Ascending aorta (tissue), 2 donors: ENCODE results near the gene STAMBPL1. TPM values are rescaled to one million over a fixed set of nuclear protein-coding genes. Genes with fewer than 3 reads are reported as not detected.

Experiments
- DNase-seq, 2 donors: peaks; one replicate each; pipeline ENCODE4 v3.0.0-alpha.2; 2019; ENCODE audit warnings: low spot score in 2 of 2
- H3K27ac ChIP-seq, 2 donors: fragments of 200-600 bp; sonication (generic); one replicate each; pipeline ENCODE4 v1.5.1; 2016 to 2017; ENCODE audit warnings: mild to moderate bottlenecking in 1 of 2
- H3K27me3 ChIP-seq: fragments of 200-600 bp; sonication (generic); one replicate; pipeline ENCODE4 v1.5.1; 2017
- H3K36me3 ChIP-seq, 2 donors: fragments of 200-600 bp; sonication (generic); one replicate each; pipeline ENCODE4 v1.5.1; 2016
- H3K4me1 ChIP-seq, 2 donors: fragments of 200-600 bp; sonication (generic); one replicate each; pipeline ENCODE4 v1.5.1; 2016 to 2017; ENCODE audit warnings: mild to moderate bottlenecking in 1 of 2
- H3K4me3 ChIP-seq, 2 donors: fragments of 200-600 bp; sonication (generic); one replicate each; pipeline ENCODE4 v1.5.1; 2016 to 2017; ENCODE audit warnings: mild to moderate bottlenecking in 1 of 2
- H3K9me3 ChIP-seq, 2 donors: fragments of 200-600 bp; sonication (generic); one replicate each; pipeline ENCODE4 v1.5.1; 2016
- intact Hi-C: fragments of 100-400 bp; cut with DNase I; formaldehyde crosslinking; loops from one replicate; pipeline ENCODE4 v1.15.1; 2023
- total RNA-seq: library from RNA; depleted of rRNA; stranded (reverse); fragments of >200 nt; gene quantifications from one replicate; pipeline ENCODE4 v1.1.0, GENCODE V29; 2016
- TF ChIP-seq, protein P1 (sequence below), 3 experiments: fragments of 200-600 bp in 2 of 3; fragments of 450-650 bp in 1 of 3; sonication (generic) in 2 of 3; IDR thresholded peaks; one replicate each; pipeline ENCODE4 v1.5.1; 2016 to 2019; ENCODE audit warnings: antibody characterized with exemption in 3 of 3, mild to moderate bottlenecking in 1 of 3, moderate library complexity in 1 of 3

The STAMBPL1 gene
- total RNA-seq, 1 donor from 2014 or later = 37.0 TPM

- H3K27ac ChIP-seq = peak overlapping the region; percentile 75 to 89
- intact Hi-C loops = loop anchor here (1.0 kb wide), 1 partner anchor 13 kb away; no protein-coding TSS in a partner anchor
- H3K27me3 ChIP-seq = no peaks in the 10 kb centered on the region
- H3K9me3 ChIP-seq = no peaks in the 10 kb centered on the region
- peaks cover 0 to 19% of the 10 kb centered on the region in 2 donors for H3K4me1 ChIP-seq
- H3K4me3 ChIP-seq = peak overlapping the region in 1 of 2 donors; percentile 84
- DNase-seq = no peak
- H3K36me3 ChIP-seq = peaks cover 8 to 27% of the 10 kb centered on the region in 2 donors
- TF ChIP-seq, protein P1, sequence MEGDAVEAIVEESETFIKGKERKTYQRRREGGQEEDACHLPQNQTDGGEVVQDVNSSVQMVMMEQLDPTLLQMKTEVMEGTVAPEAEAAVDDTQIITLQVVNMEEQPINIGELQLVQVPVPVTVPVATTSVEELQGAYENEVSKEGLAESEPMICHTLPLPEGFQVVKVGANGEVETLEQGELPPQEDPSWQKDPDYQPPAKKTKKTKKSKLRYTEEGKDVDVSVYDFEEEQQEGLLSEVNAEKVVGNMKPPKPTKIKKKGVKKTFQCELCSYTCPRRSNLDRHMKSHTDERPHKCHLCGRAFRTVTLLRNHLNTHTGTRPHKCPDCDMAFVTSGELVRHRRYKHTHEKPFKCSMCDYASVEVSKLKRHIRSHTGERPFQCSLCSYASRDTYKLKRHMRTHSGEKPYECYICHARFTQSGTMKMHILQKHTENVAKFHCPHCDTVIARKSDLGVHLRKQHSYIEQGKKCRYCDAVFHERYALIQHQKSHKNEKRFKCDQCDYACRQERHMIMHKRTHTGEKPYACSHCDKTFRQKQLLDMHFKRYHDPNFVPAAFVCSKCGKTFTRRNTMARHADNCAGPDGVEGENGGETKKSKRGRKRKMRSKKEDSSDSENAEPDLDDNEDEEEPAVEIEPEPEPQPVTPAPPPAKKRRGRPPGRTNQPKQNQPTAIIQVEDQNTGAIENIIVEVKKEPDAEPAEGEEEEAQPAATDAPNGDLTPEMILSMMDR (IDR thresholded peaks at IDR 0.05) = no peak
Measured at GRCh38 chr10:88953662-88954061, 73.6 kb downstream of the STAMBPL1 start.

DNA sequence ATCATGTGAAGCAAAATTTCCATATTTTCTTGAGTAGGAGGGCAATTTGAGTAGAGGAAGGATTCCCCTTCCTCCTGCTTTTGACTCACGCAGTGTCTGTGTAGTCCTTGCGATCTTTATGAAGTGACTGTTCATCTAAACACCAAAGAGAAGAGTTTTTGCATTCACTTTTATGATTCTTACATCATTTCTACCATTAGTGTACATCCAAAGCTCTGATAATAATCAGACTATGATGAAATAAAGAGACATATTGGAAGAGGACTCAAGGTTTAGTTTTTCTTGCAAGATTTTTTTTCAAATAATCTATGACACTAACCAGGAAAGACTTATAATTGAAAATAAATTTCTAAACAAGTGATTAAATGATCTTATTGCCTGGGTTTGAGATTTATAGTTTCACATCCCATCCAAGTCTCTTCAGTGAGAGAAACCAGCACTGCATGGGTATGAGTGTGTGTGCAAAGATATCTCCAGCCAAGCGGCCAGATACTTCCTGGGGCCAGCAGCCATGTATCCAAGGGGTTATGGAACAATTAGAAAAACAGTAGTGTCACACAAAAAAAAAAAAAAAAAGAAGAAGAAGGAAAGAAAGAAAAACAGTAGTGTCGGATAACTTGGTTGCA lies 74.5 kb downstream of the STAMBPL1 start:
- Histone ChIP-seq H3K4me3 (peak overlapping the region in 1 of 2 donors; percentile 84), H3K4me1 (peaks cover 0 to 19% of the 10 kb centered on the region in 2 donors), H3K27ac (peak overlapping the region; percentile 75 to 89), H3K27me3 (no peaks in the 10 kb centered on the region), H3K9me3 (no peaks in the 10 kb centered on the region), H3K36me3 (peaks cover 0 to 18% of the 10 kb centered on the region in 2 donors)
- TF ChIP-seq, protein P1 (IDR thresholded peaks at IDR 0.05) = no peak
- DNase-seq = no peak
- intact Hi-C loops = no loop called here

DNA sequence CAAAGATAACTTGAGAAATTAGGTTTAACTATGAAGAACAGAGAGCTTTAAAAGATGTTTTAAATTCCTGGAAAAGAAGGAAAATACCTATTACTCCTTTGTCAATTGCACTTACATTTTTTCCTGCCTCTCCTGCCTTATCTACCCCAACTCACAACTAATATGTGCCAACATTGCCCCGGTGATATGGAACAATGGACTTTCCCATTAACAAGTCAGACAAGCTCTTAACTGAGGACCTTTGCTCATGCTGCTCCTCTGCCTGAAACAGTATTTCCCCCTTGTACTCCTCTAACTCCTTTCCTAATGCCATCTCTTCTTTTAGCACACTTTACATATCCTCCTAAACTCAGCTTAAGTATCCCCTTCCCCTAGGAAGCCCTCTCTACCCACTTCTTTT lies 77.3 kb downstream of the STAMBPL1 start:
- intact Hi-C loops = no loop called here
- TF ChIP-seq, protein P1 (IDR thresholded peaks at IDR 0.05) = no peak
- H3K4me3 ChIP-seq = no peak overlapping the region
- H3K9me3 ChIP-seq = no peaks in the 10 kb centered on the region
- H3K4me1 ChIP-seq = peaks cover 0 to 21% of the 10 kb centered on the region in 2 donors
- H3K27ac ChIP-seq = no peak overlapping the region
- no peaks in the 10 kb centered on the region for H3K27me3 ChIP-seq
- no peaks in the 10 kb centered on the region for H3K36me3 ChIP-seq
- no peak for DNase-seq

GRCh38 chr10:88958721-88959120 lies 78.7 kb downstream of the STAMBPL1 start:
- Histone ChIP-seq H3K4me3 (no peak overlapping the region), H3K27me3 (no peaks in the 10 kb centered on the region), H3K4me1 (peaks cover 0 to 25% of the 10 kb centered on the region in 2 donors), H3K27ac (no peak overlapping the region), H3K36me3 (no peaks in the 10 kb centered on the region), H3K9me3 (no peaks in the 10 kb centered on the region)
- TF ChIP-seq, protein P1 (IDR thresholded peaks at IDR 0.05) = no peak
- intact Hi-C loops = no loop called here
- DNase-seq = no peak

DNA sequence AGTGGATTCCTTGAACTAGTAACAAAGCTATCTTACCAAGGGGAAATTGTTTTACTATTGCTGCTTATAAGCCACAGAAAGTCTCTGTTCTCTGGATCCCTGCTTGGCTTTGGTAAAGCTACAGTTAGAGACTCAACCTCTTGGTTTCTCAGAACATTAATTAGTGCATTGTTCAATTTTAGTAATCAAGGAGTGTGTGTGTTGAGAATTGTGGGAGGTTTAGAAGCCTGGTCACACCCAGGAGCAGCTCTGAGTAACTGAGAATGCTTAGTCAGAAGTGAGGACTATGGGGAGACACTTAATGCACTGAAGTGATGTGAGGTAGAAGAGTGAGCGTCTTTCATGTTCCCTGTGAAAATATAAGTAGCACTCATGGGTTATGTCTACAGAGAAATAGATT lies 80.8 kb downstream of the STAMBPL1 start:
- peaks cover 0 to 16% of the 10 kb centered on the region in 2 donors for H3K4me1 ChIP-seq
- TF ChIP-seq, protein P1 (IDR thresholded peaks at IDR 0.05) = no peak
- intact Hi-C loops = no loop called here
- H3K4me3 ChIP-seq = no peak overlapping the region
- no peaks in the 10 kb centered on the region for H3K27me3 ChIP-seq
- H3K36me3 ChIP-seq = no peaks in the 10 kb centered on the region
- no peak for DNase-seq
- no peak overlapping the region for H3K27ac ChIP-seq
- H3K9me3 ChIP-seq = no peaks in the 10 kb centered on the region
